Measurements from ENCODE around the gene MGST2. TPM values are rescaled to one million over a fixed set of nuclear protein-coding genes. Genes with fewer than 3 reads are reported as not detected.
"Not testable (repeated sequence)": the region's sequence is repeated elsewhere in the genome, so short reads cannot be mapped to it uniquely, and the experiment has no call there.

Gene MGST2
- total RNA-seq, 1 donor from 2014 or later, result 66.1 TPM

DNA sequence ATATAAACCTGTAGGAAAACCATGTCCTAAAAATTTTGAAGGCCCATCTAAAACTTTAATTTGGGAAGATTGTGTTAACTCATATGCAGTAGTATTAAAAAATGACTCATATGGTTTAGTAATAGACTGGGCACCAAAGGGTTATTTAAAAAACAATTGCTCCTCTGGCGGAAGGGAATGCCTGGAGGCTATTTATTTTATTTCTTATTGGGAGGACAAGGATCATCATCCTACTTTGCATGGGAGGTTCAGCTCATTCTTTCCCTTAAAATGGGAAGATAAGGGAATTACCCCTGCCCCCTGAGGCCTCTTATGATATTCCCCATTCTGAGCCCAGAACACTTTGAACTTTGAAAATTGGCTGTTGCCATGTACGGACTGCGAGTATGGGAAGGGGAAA lies 29.7 kb upstream of the MGST2 start:
- no peak overlapping the region for H3K4me3 Mint-ChIP-seq (ENCODE audit: low read depth)
- TF ChIP-seq, protein P1, sequence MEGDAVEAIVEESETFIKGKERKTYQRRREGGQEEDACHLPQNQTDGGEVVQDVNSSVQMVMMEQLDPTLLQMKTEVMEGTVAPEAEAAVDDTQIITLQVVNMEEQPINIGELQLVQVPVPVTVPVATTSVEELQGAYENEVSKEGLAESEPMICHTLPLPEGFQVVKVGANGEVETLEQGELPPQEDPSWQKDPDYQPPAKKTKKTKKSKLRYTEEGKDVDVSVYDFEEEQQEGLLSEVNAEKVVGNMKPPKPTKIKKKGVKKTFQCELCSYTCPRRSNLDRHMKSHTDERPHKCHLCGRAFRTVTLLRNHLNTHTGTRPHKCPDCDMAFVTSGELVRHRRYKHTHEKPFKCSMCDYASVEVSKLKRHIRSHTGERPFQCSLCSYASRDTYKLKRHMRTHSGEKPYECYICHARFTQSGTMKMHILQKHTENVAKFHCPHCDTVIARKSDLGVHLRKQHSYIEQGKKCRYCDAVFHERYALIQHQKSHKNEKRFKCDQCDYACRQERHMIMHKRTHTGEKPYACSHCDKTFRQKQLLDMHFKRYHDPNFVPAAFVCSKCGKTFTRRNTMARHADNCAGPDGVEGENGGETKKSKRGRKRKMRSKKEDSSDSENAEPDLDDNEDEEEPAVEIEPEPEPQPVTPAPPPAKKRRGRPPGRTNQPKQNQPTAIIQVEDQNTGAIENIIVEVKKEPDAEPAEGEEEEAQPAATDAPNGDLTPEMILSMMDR (IDR thresholded peaks at IDR 0.05; ENCODE audit: unreplicated experiment), result no peak
- peaks cover 8% of the 10 kb centered on the region for H3K27me3 Mint-ChIP-seq

GRCh38 chr4:139638306-139638705 lies 27.3 kb upstream of the MGST2 start:
- peaks cover 13% of the 10 kb centered on the region for H3K9me3 Mint-ChIP-seq (ENCODE audit: low read depth)
- not testable (repeated sequence) for H3K4me3 Mint-ChIP-seq (ENCODE audit: low read depth); DNase-seq (ENCODE audit: low spot score, unreplicated experiment); H3K27me3 Mint-ChIP-seq; H3K36me3 Mint-ChIP-seq (ENCODE audit: insufficient read depth); H3K4me1 Mint-ChIP-seq (ENCODE audit: low read depth); H3K27ac Mint-ChIP-seq

More for the DNA sequence above, 29.7 kb upstream of the MGST2 start:
- DNase-seq (ENCODE audit: low spot score, unreplicated experiment), result no peak
- Mint-ChIP-seq H3K36me3 (ENCODE audit: insufficient read depth) (peaks cover 2% of the 10 kb centered on the region), H3K4me1 (ENCODE audit: low read depth) (peaks cover 10% of the 10 kb centered on the region), H3K9me3 (ENCODE audit: low read depth) (peaks cover 13% of the 10 kb centered on the region), H3K27ac (no peak overlapping the region)

- Mint-ChIP-seq H3K4me1 (ENCODE audit: low read depth) (peaks cover 8% of the 10 kb centered on the region), H3K27ac (no peak overlapping the region), H3K27me3 (no peaks in the 10 kb centered on the region), H3K4me3 (ENCODE audit: low read depth) (no peak overlapping the region), H3K9me3 (ENCODE audit: low read depth) (peaks cover 13% of the 10 kb centered on the region), H3K36me3 (ENCODE audit: insufficient read depth) (peaks cover 2% of the 10 kb centered on the region)
- DNase-seq (ENCODE audit: low spot score, unreplicated experiment), result no peak
- TF ChIP-seq, protein P1 (IDR thresholded peaks at IDR 0.05; ENCODE audit: unreplicated experiment), result no peak
These were observed 26.0 kb upstream of the MGST2 start for GRCh38 chr4:139639654-139640053.

GRCh38 chr4:139641218-139641617 lies 24.4 kb upstream of the MGST2 start:
- no peak overlapping the region for H3K27ac Mint-ChIP-seq
- H3K4me1 Mint-ChIP-seq (ENCODE audit: low read depth), result peaks cover 8% of the 10 kb centered on the region
- no peaks in the 10 kb centered on the region for H3K27me3 Mint-ChIP-seq
- peaks cover 13% of the 10 kb centered on the region for H3K9me3 Mint-ChIP-seq (ENCODE audit: low read depth)
- DNase-seq (ENCODE audit: low spot score, unreplicated experiment), result no peak
- no peak overlapping the region for H3K4me3 Mint-ChIP-seq (ENCODE audit: low read depth)
- TF ChIP-seq, protein P1 (IDR thresholded peaks at IDR 0.05; ENCODE audit: unreplicated experiment), result no peak
- peaks cover 2% of the 10 kb centered on the region for H3K36me3 Mint-ChIP-seq (ENCODE audit: insufficient read depth)

DNA sequence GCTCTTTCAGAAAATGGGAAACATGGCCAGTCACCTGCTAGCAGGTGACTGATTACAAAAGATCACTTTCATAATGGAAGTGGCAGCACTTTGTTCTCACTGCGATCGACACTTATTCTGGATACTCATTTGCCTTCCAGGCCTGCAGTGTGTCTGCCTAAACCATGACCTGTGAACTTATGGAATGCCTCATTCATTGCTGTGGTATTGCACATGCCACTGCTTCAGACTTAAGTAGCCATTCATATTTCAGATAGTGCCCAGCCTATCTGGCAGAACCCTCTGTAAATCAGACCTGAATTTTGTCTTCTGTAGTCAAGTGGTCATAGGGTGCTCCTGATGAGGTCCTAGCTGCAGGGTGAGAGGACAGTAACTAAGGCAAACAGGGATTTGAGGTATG lies 23.3 kb upstream of the MGST2 start:
- no peaks in the 10 kb centered on the region for H3K27me3 Mint-ChIP-seq
- no peak for DNase-seq (ENCODE audit: low spot score, unreplicated experiment)
- H3K9me3 Mint-ChIP-seq (ENCODE audit: low read depth), result peaks cover 12% of the 10 kb centered on the region
- TF ChIP-seq, protein P1 (IDR thresholded peaks at IDR 0.05; ENCODE audit: unreplicated experiment), result no peak
- H3K27ac Mint-ChIP-seq, result no peak overlapping the region
- peaks cover 8% of the 10 kb centered on the region for H3K4me1 Mint-ChIP-seq (ENCODE audit: low read depth)
- peaks cover 2% of the 10 kb centered on the region for H3K36me3 Mint-ChIP-seq (ENCODE audit: insufficient read depth)
- H3K4me3 Mint-ChIP-seq (ENCODE audit: low read depth), result no peak overlapping the region

DNA sequence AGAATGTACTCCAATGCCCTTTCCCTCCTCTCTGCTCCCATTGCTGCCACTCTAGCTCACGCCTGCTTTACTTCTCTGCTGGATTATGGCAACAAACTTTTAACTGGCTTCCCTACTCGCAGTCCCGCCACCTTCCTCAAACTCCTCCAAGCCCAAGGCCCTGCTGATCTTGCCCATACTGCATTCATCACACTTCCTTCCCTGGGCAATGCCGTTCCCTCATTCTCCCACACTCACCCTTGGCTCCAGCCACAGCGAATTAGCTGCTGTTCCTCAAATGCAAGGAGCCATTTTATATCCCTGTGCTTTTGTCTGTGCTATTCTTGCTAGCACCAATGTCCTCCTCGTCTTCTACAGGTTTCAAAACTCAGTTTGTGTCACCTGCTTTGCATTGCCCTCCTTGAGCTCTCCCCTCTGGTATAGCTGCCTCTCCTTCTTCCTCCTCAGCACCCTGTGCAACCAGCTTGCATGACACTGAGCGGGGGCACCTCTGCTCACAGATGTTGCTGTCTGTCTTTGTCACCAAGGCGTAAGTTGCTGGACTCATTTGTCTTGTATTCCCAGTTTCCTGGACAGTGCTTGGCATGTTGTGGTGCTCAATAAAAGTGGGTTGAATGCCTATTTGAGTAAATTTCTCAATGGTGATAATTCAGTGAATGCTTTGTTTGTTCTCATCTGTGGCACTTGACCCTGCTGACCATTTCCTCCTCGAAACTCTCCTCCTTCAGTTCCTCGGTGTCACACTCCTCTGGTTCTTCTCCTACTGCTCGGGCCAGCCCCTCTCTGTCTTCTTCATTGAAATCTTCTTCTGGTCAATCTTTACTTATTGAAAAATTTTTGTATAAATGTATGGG lies 22.4 kb upstream of the MGST2 start:
- DNase-seq (ENCODE audit: low spot score, unreplicated experiment), result no peak
- Mint-ChIP-seq H3K4me1 (ENCODE audit: low read depth) (peaks cover 8% of the 10 kb centered on the region), H3K4me3 (ENCODE audit: low read depth) (no peak overlapping the region), H3K27ac (no peak overlapping the region), H3K27me3 (no peaks in the 10 kb centered on the region), H3K9me3 (ENCODE audit: low read depth) (peaks cover 8% of the 10 kb centered on the region), H3K36me3 (ENCODE audit: insufficient read depth) (peaks cover 2% of the 10 kb centered on the region)
- TF ChIP-seq, protein P1 (IDR thresholded peaks at IDR 0.05; ENCODE audit: unreplicated experiment), result no peak
